HG02970 (cell line): ENCODE measurements around the gene SWT1.
"Not testable (repeated sequence)": the region's sequence is repeated elsewhere in the genome, so short reads cannot be mapped to it uniquely, and the experiment has no call there.

ENCODE experiments used
- ATAC-seq: cut with Tn5 transposase; IDR thresholded peaks from one replicate; pipeline ENCODE4 v1.9.1; 2021; ENCODE audit warnings: mild to moderate bottlenecking, moderate library complexity, moderate number of reproducible peaks; ENCODE audit not compliant: unreplicated experiment, low FRiP score

Gene SWT1

GRCh38 chr1:185241127-185241526 is 84.2 kb downstream of the SWT1 start:
- no peak for ATAC-seq

GRCh38 chr1:185244015-185244747 is 87.2 kb downstream of the SWT1 start:
- ATAC-seq = no peak

GRCh38 chr1:185245466-185245865 is 88.5 kb downstream of the SWT1 start:
- no peak for ATAC-seq

GRCh38 chr1:185249563-185249962 is 92.6 kb downstream of the SWT1 start:
- no peak for ATAC-seq

GRCh38 chr1:185250063-185250462 is 93.1 kb downstream of the SWT1 start:
- no peak for ATAC-seq

GRCh38 chr1:185251928-185252327 is 95.0 kb downstream of the SWT1 start:
- ATAC-seq = not testable (repeated sequence)

GRCh38 chr1:185252404-185252803 is 95.4 kb downstream of the SWT1 start:
- not testable (repeated sequence) for ATAC-seq

- ATAC-seq = not testable (repeated sequence)
These were observed 98.6 kb downstream of the SWT1 start for GRCh38 chr1:185255595-185255994.

- not testable (repeated sequence) for ATAC-seq
These were observed 100.4 kb downstream of the SWT1 start for GRCh38 chr1:185257116-185257949.

- no peak for ATAC-seq
These were observed 100.9 kb downstream of the SWT1 start for GRCh38 chr1:185257950-185258208.

- ATAC-seq = no peak
These were observed 101.7 kb downstream of the SWT1 start for GRCh38 chr1:185258676-185259075.

GRCh38 chr1:185260611-185261010 is 103.6 kb downstream of the SWT1 start:
- no peak for ATAC-seq

GRCh38 chr1:185262151-185262550 is 105.2 kb downstream of the SWT1 start:
- no peak for ATAC-seq

- ATAC-seq = no peak
These were observed 106.3 kb downstream of the SWT1 start for GRCh38 chr1:185263292-185263691.

- ATAC-seq = no peak
These were observed 106.8 kb downstream of the SWT1 start for GRCh38 chr1:185263780-185264179.

- no peak for ATAC-seq
These were observed 108.3 kb downstream of the SWT1 start for GRCh38 chr1:185265314-185265713.

- ATAC-seq = no peak
These were observed 110.3 kb downstream of the SWT1 start for GRCh38 chr1:185267301-185267700.

- no peak for ATAC-seq
These were observed 110.7 kb downstream of the SWT1 start for GRCh38 chr1:185267701-185268100.

- no peak for ATAC-seq
These were observed 111.4 kb downstream of the SWT1 start for GRCh38 chr1:185268352-185268751.

GRCh38 chr1:185271921-185272320 is 115.0 kb downstream of the SWT1 start:
- no peak for ATAC-seq

- no peak for ATAC-seq
These were observed 122.6 kb downstream of the SWT1 start for GRCh38 chr1:185279571-185279970.

GRCh38 chr1:185280589-185280988 is 123.6 kb downstream of the SWT1 start:
- no peak for ATAC-seq
